Spleen (tissue), 11 donors: ENCODE data around the gene APLP1. TPM values are rescaled to one million over a fixed set of nuclear protein-coding genes. Genes with fewer than 3 reads are reported as not detected.

Experiments
- DNase-seq: peaks from one replicate; pipeline ENCODE4 v3.0.0-alpha.2; 2020
- H3K27ac ChIP-seq, 8 donors: fragments of 200-600 bp; sonication (generic) in 7 of 8; 1 replicate in 4 of 8; 2 replicates in 4 of 8; pipeline versions ENCODE4 v1.5.0 to v1.8.0; 2016 to 2021; ENCODE audit warnings: inconsistent platforms in 4 of 8, mild to moderate bottlenecking in 4 of 8, moderate library complexity in 1 of 8
- H3K27me3 ChIP-seq, 7 donors: fragments of 200-600 bp; sonication (generic) in 6 of 7; replicated peaks in 1 of 7; 1 replicate in 4 of 7; 2 replicates in 3 of 7; pipeline versions ENCODE4 v1.5.0 to v1.8.0; 2016 to 2021; ENCODE audit warnings: inconsistent platforms in 3 of 7, mild to moderate bottlenecking in 1 of 7
- H3K36me3 ChIP-seq, 6 donors: fragments of 200-600 bp; sonication (generic) in 5 of 6; 1 replicate in 4 of 6; 2 replicates in 2 of 6; pipeline versions ENCODE4 v1.5.0 to v1.8.0; 2016 to 2021; ENCODE audit warnings: inconsistent platforms in 2 of 6
- H3K4me1 ChIP-seq, 6 donors: fragments of 200-600 bp; sonication (generic) in 5 of 6; 1 replicate in 3 of 6; 2 replicates in 3 of 6; pipeline versions ENCODE4 v1.5.0 to v1.8.0; 2016 to 2021; ENCODE audit warnings: inconsistent platforms in 3 of 6
- H3K4me3 ChIP-seq, 8 donors: fragments of 200-600 bp; sonication (generic) in 7 of 8; 1 replicate in 4 of 8; 2 replicates in 4 of 8; pipeline versions ENCODE4 v1.5.0 to v1.8.0; 2016 to 2021; ENCODE audit warnings: inconsistent platforms in 4 of 8, mild to moderate bottlenecking in 4 of 8, moderate library complexity in 2 of 8
- H3K9me3 ChIP-seq, 8 donors: fragments of 200-600 bp; sonication (generic) in 7 of 8; 1 replicate in 4 of 8; 2 replicates in 4 of 8; pipeline versions ENCODE4 v1.5.0 to v1.8.0; 2016 to 2021; ENCODE audit warnings: inconsistent platforms in 4 of 8
- CTCF ChIP-seq, 11 experiments: fragments of 200-600 bp in 7 of 11; fragments of 450-650 bp in 4 of 11; sonication (generic) in 4 of 11; IDR thresholded peaks in 8 of 11; conservative IDR thresholded peaks in 3 of 11; 1 replicate in 7 of 11; 2 replicates in 4 of 11; pipeline versions ENCODE4 v1.4.0 to v1.8.0; 2016 to 2021; ENCODE audit warnings: antibody characterized with exemption in 11 of 11, inconsistent platforms in 4 of 11, mild to moderate bottlenecking in 1 of 11
- POLR2A ChIP-seq, 3 donors: fragments of 450-650 bp; IDR thresholded peaks; one replicate each; pipeline ENCODE4 v1.5.1; 2017; ENCODE audit warnings: antibody characterized with exemption in 3 of 3, mild to moderate bottlenecking in 1 of 3
- POLR2AphosphoS5 ChIP-seq, 3 donors: sonication (generic); formaldehyde crosslinking; IDR thresholded peaks; one replicate each; pipeline ENCODE4 v1.5.1; 2017; ENCODE audit warnings: antibody characterized with exemption in 3 of 3
- WGBS, 5 donors: extraction: QIAGEN DNeasy Blood & Tissue Kit in 3 of 5; methylation state at CpG; one replicate each; pipeline versions ENCODE4 v1.1.5 to v1.1.7; 2013 to 2018; 5-methylcytosine and 5-hydroxymethylcytosine counted together
- intact Hi-C: fragments of 100-400 bp; cut with DNase I; formaldehyde crosslinking; loops from one replicate; pipeline ENCODE4 v1.15.0; 2023; ENCODE audit warnings: low total_unique reads
- polyA plus RNA-seq, 3 donors: library from polyadenylated mRNA; stranded (reverse); fragments of 200-250 nt; gene quantifications; one replicate each; pipeline ENCODE4 v1.2.1, GENCODE V29; 2013
- total RNA-seq, 7 donors: library from RNA; depleted of rRNA in 3 of 7; stranded (reverse); fragments of >200 nt in 3 of 7; fragmentation: NEBNext Ultra II Directional in 4 of 7; extraction: Animal tissue kit (Norgen Biotek cat#: 25700) in 4 of 7; gene quantifications; one replicate each; pipeline versions ENCODE4 v1.1.0 to v1.2.1, GENCODE V29; 2016 to 2021
- donor health status: healthy with polysubstance abuse.
- donor health status: DM: no; HTN: no; CAD: no; lungs with moderate emphysema.
- donor health status: DM: no; HTN: no; CAD: no.
- donor health status: Bipolar disorder and iron deficiency.
- donor health status: healthy.
- donor health status: DM: no; HTN: no; CAD: no.
- donor health status: DM: yes; HTN: yes; CAD: no.

The APLP1 gene
- total and polyA plus RNA-seq, 10 donors, result 0.57 to 3.6 (median 1.2) TPM; not detected in 2

GRCh38 chr19:35911790-35912189 lies 43.4 kb downstream of the APLP1 start:
- no peak overlapping the region for H3K4me3 ChIP-seq
- DNase-seq, result peak; percentile 80
- H3K36me3 ChIP-seq, result peaks cover 0 to 4% (median 0%) of the 10 kb centered on the region in 6 donors
- H3K9me3 ChIP-seq, result no peaks in the 10 kb centered on the region
- no peaks in the 10 kb centered on the region for H3K27me3 ChIP-seq
- TF ChIP-seq POLR2AphosphoS5 (IDR thresholded peaks at IDR 0.05) (no peak), POLR2A (IDR thresholded peaks at IDR 0.05) (no peak), CTCF (IDR thresholded peaks at IDR 0.05 in 8 of 11, conservative IDR thresholded peaks at IDR 0.05 in 3 of 11) (no peak)
- intact Hi-C loops, result no loop called here
- peaks cover 0 to 89% (median 49%) of the 10 kb centered on the region in 6 donors for H3K4me1 ChIP-seq
- 60 to 69% (median 60%) methylated on average over 5 of the region's 5 CpGs for WGBS, 5 donors
- H3K27ac ChIP-seq, result peak overlapping the region in 6 of 8 donors; percentile 10 to 99 (median 96)

- no peak overlapping the region for H3K4me3 ChIP-seq
- no peaks in the 10 kb centered on the region for H3K27me3 ChIP-seq
- 31 to 56% (median 35%) methylated on average over 7 of the region's 7 CpGs for WGBS, 5 donors
- H3K27ac ChIP-seq, result peak overlapping the region in 3 of 8 donors; percentile 4 to 96 (median 71)
- H3K36me3 ChIP-seq, result no peaks in the 10 kb centered on the region
- H3K9me3 ChIP-seq, result no peaks in the 10 kb centered on the region
- TF ChIP-seq CTCF (IDR thresholded peaks at IDR 0.05 in 8 of 11, conservative IDR thresholded peaks at IDR 0.05 in 3 of 11) (no peak), POLR2A (IDR thresholded peaks at IDR 0.05) (no peak), POLR2AphosphoS5 (IDR thresholded peaks at IDR 0.05) (no peak)
- intact Hi-C loops, result no loop called here
- DNase-seq, result no peak
- peaks cover 0 to 71% (median 43%) of the 10 kb centered on the region in 6 donors for H3K4me1 ChIP-seq
Observed at GRCh38 chr19:35913589-35913988, 45.2 kb downstream of the APLP1 start.

GRCh38 chr19:35915443-35915842 lies 47.1 kb downstream of the APLP1 start:
- TF ChIP-seq POLR2A (IDR thresholded peaks at IDR 0.05), result no peak
- no peak for TF ChIP-seq CTCF (IDR thresholded peaks at IDR 0.05 in 8 of 11, conservative IDR thresholded peaks at IDR 0.05 in 3 of 11)
- no peak for TF ChIP-seq POLR2AphosphoS5 (IDR thresholded peaks at IDR 0.05)
- intact Hi-C loops, result no loop called here
- Histone ChIP-seq H3K27ac (peak overlapping the region in 6 of 8 donors; percentile 43 to 96 (median 60)), H3K4me3 (peak overlapping the region in 1 of 8 donors; percentile 27), H3K36me3 (no peaks in the 10 kb centered on the region), H3K4me1 (peaks cover 0 to 52% (median 25%) of the 10 kb centered on the region in 6 donors), H3K9me3 (no peaks in the 10 kb centered on the region), H3K27me3 (no peaks in the 10 kb centered on the region)
- no peak for DNase-seq
- WGBS, 5 donors, result 46 to 66% (median 54%) methylated on average over 3 of the region's 3 CpGs

- H3K4me3 ChIP-seq, result no peak overlapping the region
- H3K27ac ChIP-seq, result no peak overlapping the region
- intact Hi-C loops, result no loop called here
- WGBS, 5 donors, result 85 to 91% (median 88%) methylated on average over 11 of the region's 11 CpGs
- H3K4me1 ChIP-seq, result peaks cover 0 to 14% (median 4%) of the 10 kb centered on the region in 6 donors
- TF ChIP-seq CTCF (IDR thresholded peaks at IDR 0.05 in 8 of 11, conservative IDR thresholded peaks at IDR 0.05 in 3 of 11) (no peak), POLR2A (IDR thresholded peaks at IDR 0.05) (no peak), POLR2AphosphoS5 (IDR thresholded peaks at IDR 0.05) (no peak)
- no peak for DNase-seq
- H3K27me3 ChIP-seq, result no peaks in the 10 kb centered on the region
- no peaks in the 10 kb centered on the region for H3K36me3 ChIP-seq
- H3K9me3 ChIP-seq, result no peaks in the 10 kb centered on the region
Observed at GRCh38 chr19:35919306-35919705, 50.9 kb downstream of the APLP1 start.
